ENCODE measurements around the gene AGAP2. TPM values are rescaled to one million over a fixed set of nuclear protein-coding genes. Genes with fewer than 3 reads are reported as not detected.
A peak's percentile ranks its signal among the peaks of the same experiment; 100 is the strongest.

Gene AGAP2
- total and polyA plus RNA-seq, 2 of the 13 experiments (the other 11 are each of a cell fraction or from before 2014, with no cell fraction given), result 0.38 to 0.45 TPM

- peak; percentile 57; the same call in 1 of the 2 replicates for TF ChIP-seq ZNF280D (CRISPR knock-in tag; IDR thresholded peaks at IDR 0.05)
- TF ChIP-seq ELF1 (CRISPR knock-in tag; IDR thresholded peaks at IDR 0.05), result peak; percentile 43; the same call in 1 of the 2 replicates
- peak; percentile 92 for TF ChIP-seq ZHX1 (CRISPR knock-in tag; IDR thresholded peaks at IDR 0.05; ENCODE audit: low read depth)
- TF ChIP-seq ZNF512B (CRISPR knock-in tag; IDR thresholded peaks at IDR 0.05; ENCODE audit: borderline replicate concordance), result 0 out of 2 replicates have a peak, but pooled peaks have one; percentile 28
- TF ChIP-seq PAF1 (CRISPR knock-in tag; IDR thresholded peaks at IDR 0.05), result no peak
- peak; percentile 90; the same call in 1 of the 2 replicates for TF ChIP-seq ZNF619 (CRISPR knock-in tag; IDR thresholded peaks at IDR 0.05)
- TF ChIP-seq ZNF263 (CRISPR knock-in tag; IDR thresholded peaks at IDR 0.05), result peak; percentile 82
- no peak for TF ChIP-seq ZFP41 (CRISPR knock-in tag; IDR thresholded peaks at IDR 0.05; ENCODE audit: borderline replicate concordance)
- no peak for TF ChIP-seq ZNF530 (CRISPR knock-in tag; IDR thresholded peaks at IDR 0.05; ENCODE audit: low read depth)
- peak; percentile 26; the same call in 1 of the 2 replicates for TF ChIP-seq NCOA2 (CRISPR knock-in tag; IDR thresholded peaks at IDR 0.05)
- peak; percentile 75; the same call in 1 of the 2 replicates for TF ChIP-seq MYNN (CRISPR knock-in tag; IDR thresholded peaks at IDR 0.05; ENCODE audit: low read depth)
- TF ChIP-seq ZNF781 (CRISPR knock-in tag; IDR thresholded peaks at IDR 0.05; ENCODE audit: borderline replicate concordance, not compliant biosample characterization), result no peak
- TF ChIP-seq AGO1 (IDR thresholded peaks at IDR 0.05; ENCODE audit: low read depth, low read length, poor library complexity, severe bottlenecking), result peak; percentile 44
- TF ChIP-seq SP140L (CRISPR knock-in tag; IDR thresholded peaks at IDR 0.05; ENCODE audit: borderline replicate concordance), result no peak
- peak; percentile 83 for TF ChIP-seq TGIF2 (CRISPR knock-in tag; IDR thresholded peaks at IDR 0.05)
- TF ChIP-seq GABPA (IDR thresholded peaks at IDR 0.05; ENCODE audit: low read depth, low read length), result no peak
- TF ChIP-seq GABPA (CRISPR knock-in tag; IDR thresholded peaks at IDR 0.05; ENCODE audit: low read depth), result peak; percentile 67
- 0 out of 2 replicates have a peak, but pooled peaks have one; percentile 5 for TF ChIP-seq ZNF749 (CRISPR knock-in tag; IDR thresholded peaks at IDR 0.05; ENCODE audit: borderline replicate concordance)
- TF ChIP-seq XRCC5 (optimal IDR thresholded peaks at IDR 0.05; ENCODE audit: low read length), result peak; percentile 82
- no peak; the same call in 1 of the 2 replicates for TF ChIP-seq ZNF567 (CRISPR knock-in tag; IDR thresholded peaks at IDR 0.05; ENCODE audit: borderline replicate concordance)
- no peak for TF ChIP-seq ZNF7 (CRISPR knock-in tag; IDR thresholded peaks at IDR 0.05)
- no peak for TF ChIP-seq HDAC6 (IDR thresholded peaks at IDR 0.05; ENCODE audit: low read depth, low read length)
Observed at GRCh38 chr12:57771873-57772428, 33.4 kb upstream of the AGAP2 start, which contains the start of gene METTL1 (continued).
